ENCODE data around the gene LYVE1. TPM values are rescaled to one million over a fixed set of nuclear protein-coding genes. Genes with fewer than 3 reads are reported as not detected.
A peak's percentile ranks its signal among the peaks of the same experiment; 100 is the strongest.
"Not testable (repeated sequence)": the region's sequence is repeated elsewhere in the genome, so short reads cannot be mapped to it uniquely, and the experiment has no call there.

Gene LYVE1
- total RNA-seq, 2 donors from 2014 or later, result not detected

GRCh38 chr11:10599388-10600175, 31.1 kb upstream of the LYVE1 start:
- peaks cover 0 to 8% of the 10 kb centered on the region in 2 donors for H3K9me3 Mint-ChIP-seq
- ATAC-seq (no peak), DNase-seq (ENCODE audit: low spot score in 2 of 2) (no peak)
- H3K36me3 Mint-ChIP-seq, result no peaks in the 10 kb centered on the region
- no peak overlapping the region for H3K27ac Mint-ChIP-seq

- H3K9me3 Mint-ChIP-seq, result peaks cover 0 to 8% of the 10 kb centered on the region in 2 donors
- no peak for ATAC-seq
- no peak for DNase-seq (ENCODE audit: low spot score in 2 of 2)
- H3K27ac Mint-ChIP-seq, result no peak overlapping the region
- H3K36me3 Mint-ChIP-seq, result no peaks in the 10 kb centered on the region
Observed at GRCh38 chr11:10598816-10599215, 30.4 kb upstream of the LYVE1 start.

- no peak for DNase-seq (ENCODE audit: low spot score in 2 of 2)
- Mint-ChIP-seq H3K27ac (no peak overlapping the region), H3K36me3 (no peaks in the 10 kb centered on the region), H3K9me3 (peaks cover 0 to 8% of the 10 kb centered on the region in 2 donors)
- no peak for ATAC-seq
Observed at GRCh38 chr11:10597877-10598351, 29.4 kb upstream of the LYVE1 start.

GRCh38 chr11:10595840-10596239, 27.4 kb upstream of the LYVE1 start:
- H3K9me3 Mint-ChIP-seq; DNase-seq (ENCODE audit: low spot score in 2 of 2); ATAC-seq; H3K36me3 Mint-ChIP-seq; H3K27ac Mint-ChIP-seq: not testable (repeated sequence)

GRCh38 chr11:10594407-10594806, 25.9 kb upstream of the LYVE1 start:
- ATAC-seq, result peak; percentile 66 to 96
- DNase-seq (ENCODE audit: low spot score in 2 of 2), result no peak
- Mint-ChIP-seq H3K9me3 (peaks cover 0 to 8% of the 10 kb centered on the region in 2 donors), H3K27ac (no peak overlapping the region), H3K36me3 (no peaks in the 10 kb centered on the region)

- ATAC-seq (no peak), DNase-seq (ENCODE audit: low spot score in 2 of 2) (no peak)
- Mint-ChIP-seq H3K36me3 (no peaks in the 10 kb centered on the region), H3K9me3 (peaks cover 0 to 8% of the 10 kb centered on the region in 2 donors), H3K27ac (no peak overlapping the region)
Observed at GRCh38 chr11:10592331-10592730, 23.9 kb upstream of the LYVE1 start.

- DNase-seq (ENCODE audit: low spot score in 2 of 2) (no peak), ATAC-seq (no peak)
- Mint-ChIP-seq H3K9me3 (peaks cover 0 to 8% of the 10 kb centered on the region in 2 donors), H3K36me3 (no peaks in the 10 kb centered on the region), H3K27ac (no peak overlapping the region)
Observed at GRCh38 chr11:10591741-10592140, 23.3 kb upstream of the LYVE1 start.

GRCh38 chr11:10590218-10590915, 21.9 kb upstream of the LYVE1 start:
- Mint-ChIP-seq H3K36me3 (no peaks in the 10 kb centered on the region), H3K27ac (no peak overlapping the region), H3K9me3 (no peaks in the 10 kb centered on the region)
- ATAC-seq (no peak), DNase-seq (ENCODE audit: low spot score in 2 of 2) (no peak)

GRCh38 chr11:10588904-10589303, 20.4 kb upstream of the LYVE1 start:
- ATAC-seq, result no peak

GRCh38 chr11:10587995-10588394, 19.5 kb upstream of the LYVE1 start:
- no peaks in the 10 kb centered on the region for H3K9me3 Mint-ChIP-seq
- ATAC-seq (no peak), DNase-seq (ENCODE audit: low spot score in 2 of 2) (no peak)
- no peak overlapping the region for H3K27ac Mint-ChIP-seq
- H3K36me3 Mint-ChIP-seq, result no peaks in the 10 kb centered on the region

More at GRCh38 chr11:10588904-10589303, 20.4 kb upstream of the LYVE1 start:
- Mint-ChIP-seq H3K27ac (no peak overlapping the region), H3K36me3 (no peaks in the 10 kb centered on the region), H3K9me3 (no peaks in the 10 kb centered on the region)
- no peak for DNase-seq (ENCODE audit: low spot score in 2 of 2)

GRCh38 chr11:10587388-10587787, 18.9 kb upstream of the LYVE1 start:
- DNase-seq (ENCODE audit: low spot score in 2 of 2) (no peak), ATAC-seq (no peak)
- H3K9me3 Mint-ChIP-seq, result no peaks in the 10 kb centered on the region
- H3K36me3 Mint-ChIP-seq, result no peaks in the 10 kb centered on the region
- H3K27ac Mint-ChIP-seq, result no peak overlapping the region

- Mint-ChIP-seq H3K27ac (no peak overlapping the region), H3K9me3 (no peaks in the 10 kb centered on the region), H3K36me3 (no peaks in the 10 kb centered on the region)
- no peak for ATAC-seq
- no peak for DNase-seq (ENCODE audit: low spot score in 2 of 2)
Observed at GRCh38 chr11:10584071-10584501, 15.6 kb upstream of the LYVE1 start.

- ATAC-seq (no peak), DNase-seq (ENCODE audit: low spot score in 2 of 2) (no peak)
- Mint-ChIP-seq H3K36me3 (no peaks in the 10 kb centered on the region), H3K9me3 (no peaks in the 10 kb centered on the region), H3K27ac (no peak overlapping the region)
Observed at GRCh38 chr11:10581481-10582019, 13.1 kb upstream of the LYVE1 start.

- ATAC-seq, result no peak
Observed at GRCh38 chr11:10580623-10581022, 12.2 kb upstream of the LYVE1 start.

GRCh38 chr11:10579700-10580099, 11.2 kb upstream of the LYVE1 start:
- H3K27ac Mint-ChIP-seq, result no peak overlapping the region
- ATAC-seq (no peak), DNase-seq (ENCODE audit: low spot score in 2 of 2) (no peak)
- no peaks in the 10 kb centered on the region for H3K36me3 Mint-ChIP-seq
- no peaks in the 10 kb centered on the region for H3K9me3 Mint-ChIP-seq

More at GRCh38 chr11:10580623-10581022, 12.2 kb upstream of the LYVE1 start:
- Mint-ChIP-seq H3K36me3 (no peaks in the 10 kb centered on the region), H3K27ac (no peak overlapping the region), H3K9me3 (no peaks in the 10 kb centered on the region)
- DNase-seq (ENCODE audit: low spot score in 2 of 2), result no peak

GRCh38 chr11:10576035-10576398, 7.6 kb upstream of the LYVE1 start:
- DNase-seq (ENCODE audit: low spot score in 2 of 2) (no peak), ATAC-seq (no peak)
- H3K36me3 Mint-ChIP-seq, result no peaks in the 10 kb centered on the region

GRCh38 chr11:10575346-10576034, 7.0 kb upstream of the LYVE1 start:
- Mint-ChIP-seq H3K36me3 (no peaks in the 10 kb centered on the region), H3K27ac (no peak overlapping the region), H3K9me3 (no peaks in the 10 kb centered on the region)
- ATAC-seq, result no peak
- no peak for DNase-seq (ENCODE audit: low spot score in 2 of 2)

More at GRCh38 chr11:10576035-10576398, 7.6 kb upstream of the LYVE1 start:
- Mint-ChIP-seq H3K9me3 (no peaks in the 10 kb centered on the region), H3K27ac (no peak overlapping the region)
